HEK293 (cell line): Measurements from ENCODE around the gene GSG1.

Experiments
- CTCF ChIA-PET: fragments of 350-600 bp; formaldehyde crosslinking; extraction: SDS; loops from one replicate; lab custom pipeline; 2021; ENCODE audit warnings: antibody characterized with exemption; lab: Yijun Ruan, JAX
- POLR2A ChIA-PET: fragments of 300-600 bp; formaldehyde crosslinking; extraction: SDS; loops from one replicate; lab custom pipeline; 2020; ENCODE audit warnings: antibody characterized with exemption, inconsistent platforms; lab: Yijun Ruan, JAX
- H3K27ac ChIP-seq: fragments of 200-500 bp; sonication (Bioruptor generic); 2 replicates; pipeline ENCODE4 v1.5.1; 2014; ENCODE audit warnings: low read depth, low read length, control low read depth, inconsistent platforms; ENCODE audit errors: extremely low read depth
- H3K36me3 ChIP-seq, 2 experiments: fragments of 200-500 bp in 1 of 2; sonication (Bioruptor generic) in 1 of 2; 1 replicate in 1 of 2; 2 replicates in 1 of 2; pipeline ENCODE4 v1.5.1; 2014 to 2017; ENCODE audit warnings: inconsistent platforms in 2 of 2, low read length in 2 of 2; ENCODE audit not compliant: control insufficient read depth in 2 of 2, insufficient read depth in 1 of 2
- H3K4me1 ChIP-seq: fragments of 200-500 bp; sonication (Bioruptor generic); 2 replicates; pipeline ENCODE4 v1.5.1; 2014; ENCODE audit warnings: mild to moderate bottlenecking, low read length, inconsistent platforms; ENCODE audit not compliant: control insufficient read depth, insufficient read depth
- H3K4me3 ChIP-seq: 2 replicates; pipeline ENCODE4 v1.5.1; 2011; ENCODE audit warnings: low read depth, mild to moderate bottlenecking, control low read depth, low read length, moderate library complexity
- H3K9me3 ChIP-seq: fragments of 200-500 bp; sonication (Bioruptor generic); 2 replicates; pipeline ENCODE4 v1.5.1; 2014; ENCODE audit warnings: low read depth, low read length, inconsistent platforms; ENCODE audit not compliant: control insufficient read depth, insufficient read depth
- BCL11A ChIP-seq: fragments of 450-650 bp; formaldehyde crosslinking; IDR thresholded peaks from 2 replicates; pipeline ENCODE4 v1.5.1; 2016; ENCODE audit warnings: low read depth, missing biosample characterization, missing genetic modification characterization
- BCL6B ChIP-seq: fragments of 450-650 bp; formaldehyde crosslinking; IDR thresholded peaks from 2 replicates; pipeline ENCODE4 v1.5.1; 2017; ENCODE audit warnings: missing biosample characterization, missing genetic modification characterization
- IKZF3 ChIP-seq: fragments of 450-650 bp; IDR thresholded peaks from 2 replicates; pipeline ENCODE4 v1.5.0; 2018; ENCODE audit warnings: missing biosample characterization, mild to moderate bottlenecking, missing genetic modification characterization, moderate library complexity
- RBAK ChIP-seq: fragments of 450-650 bp; formaldehyde crosslinking; IDR thresholded peaks from 2 replicates; pipeline ENCODE4 v1.5.1; 2016; ENCODE audit warnings: missing biosample characterization, missing genetic modification characterization
- SCRT2 ChIP-seq: fragments of 450-650 bp; formaldehyde crosslinking; IDR thresholded peaks from 2 replicates; pipeline ENCODE4 v1.5.1; 2016; ENCODE audit warnings: missing biosample characterization, missing genetic modification characterization
- SP7 ChIP-seq: fragments of 450-650 bp; formaldehyde crosslinking; IDR thresholded peaks from 2 replicates; pipeline ENCODE4 v1.5.1; 2016; ENCODE audit warnings: missing biosample characterization, missing genetic modification characterization
- YY1 ChIP-seq: fragments of 450-650 bp; formaldehyde crosslinking; IDR thresholded peaks from 2 replicates; pipeline ENCODE4 v1.5.1; 2018; ENCODE audit warnings: missing biosample characterization, missing genetic modification characterization
- ZBTB1 ChIP-seq: fragments of 450-650 bp; formaldehyde crosslinking; IDR thresholded peaks from 2 replicates; pipeline ENCODE4 v1.5.1; 2016; ENCODE audit warnings: missing biosample characterization, missing genetic modification characterization
- ZNF10 ChIP-seq: fragments of 450-650 bp; formaldehyde crosslinking; IDR thresholded peaks from 2 replicates; pipeline ENCODE4 v1.5.1; 2017; ENCODE audit warnings: missing biosample characterization, missing genetic modification characterization
- ZNF121 ChIP-seq: fragments of 450-650 bp; formaldehyde crosslinking; IDR thresholded peaks from 2 replicates; pipeline ENCODE4 v1.5.1; 2016; ENCODE audit warnings: missing biosample characterization, missing genetic modification characterization
- ZNF16 ChIP-seq: fragments of 450-650 bp; formaldehyde crosslinking; IDR thresholded peaks from 2 replicates; pipeline ENCODE4 v1.5.1; 2016; ENCODE audit warnings: low read depth, missing biosample characterization, missing genetic modification characterization
- ZNF175 ChIP-seq: fragments of 450-650 bp; formaldehyde crosslinking; IDR thresholded peaks from 2 replicates; pipeline ENCODE4 v1.5.1; 2016; ENCODE audit warnings: missing biosample characterization, missing genetic modification characterization
- ZNF19 ChIP-seq: fragments of 450-650 bp; formaldehyde crosslinking; IDR thresholded peaks from 2 replicates; pipeline ENCODE4; 2016; ENCODE audit warnings: missing biosample characterization, missing genetic modification characterization, low read depth
- ZNF426 ChIP-seq: fragments of 450-650 bp; formaldehyde crosslinking; IDR thresholded peaks from 2 replicates; pipeline ENCODE4 v1.5.1; 2017; ENCODE audit warnings: missing biosample characterization, missing genetic modification characterization, mild to moderate bottlenecking, inconsistent platforms, moderate library complexity
- ZNF473 ChIP-seq: fragments of 450-650 bp; formaldehyde crosslinking; IDR thresholded peaks from 2 replicates; pipeline ENCODE4 v1.5.1; 2017; ENCODE audit warnings: missing biosample characterization, missing genetic modification characterization
- ZNF549 ChIP-seq: fragments of 450-650 bp; IDR thresholded peaks from 2 replicates; pipeline ENCODE4 v1.5.1; 2018; ENCODE audit warnings: missing biosample characterization, missing genetic modification characterization, mild to moderate bottlenecking, inconsistent platforms, moderate library complexity
- ZNF558 ChIP-seq: fragments of 450-650 bp; formaldehyde crosslinking; IDR thresholded peaks from 2 replicates; pipeline ENCODE4 v1.5.1; 2016; ENCODE audit warnings: missing biosample characterization, missing genetic modification characterization
- ZNF561 ChIP-seq: fragments of 450-650 bp; IDR thresholded peaks from 2 replicates; pipeline ENCODE4 v1.5.1; 2018; ENCODE audit warnings: missing biosample characterization, missing genetic modification characterization, borderline replicate concordance
- ZNF664 ChIP-seq: fragments of 450-650 bp; formaldehyde crosslinking; IDR thresholded peaks from 2 replicates; pipeline ENCODE4 v1.5.1; 2016; ENCODE audit warnings: missing biosample characterization, missing genetic modification characterization
- ZSCAN30 ChIP-seq: fragments of 450-650 bp; IDR thresholded peaks from 2 replicates; pipeline ENCODE4 v1.5.1; 2018; ENCODE audit warnings: missing biosample characterization, mild to moderate bottlenecking, missing genetic modification characterization, moderate library complexity
- TF ChIP-seq, protein P1 (sequence below): fragments of 450-650 bp; formaldehyde crosslinking; IDR thresholded peaks from 2 replicates; pipeline ENCODE4; 2016; ENCODE audit warnings: missing biosample characterization, missing genetic modification characterization
- TF ChIP-seq, protein P2 (sequence below): fragments of 450-650 bp; formaldehyde crosslinking; IDR thresholded peaks from 2 replicates; pipeline ENCODE4 v1.5.1; 2016; ENCODE audit warnings: missing biosample characterization, missing genetic modification characterization
- TF ChIP-seq, protein P3 (sequence below): fragments of 450-650 bp; formaldehyde crosslinking; conservative IDR thresholded peaks from 2 replicates; pipeline ENCODE4 v1.5.1; 2016; ENCODE audit warnings: low read depth, missing biosample characterization, missing genetic modification characterization
- TF ChIP-seq, protein P4 (sequence below): fragments of 450-650 bp; IDR thresholded peaks from 2 replicates; pipeline ENCODE4 v1.5.1; 2018; ENCODE audit warnings: missing biosample characterization, missing genetic modification characterization
- TF ChIP-seq, protein P5 (sequence below): fragments of 450-650 bp; IDR thresholded peaks from 2 replicates; pipeline ENCODE4 v1.5.1; 2018; ENCODE audit warnings: missing biosample characterization, mild to moderate bottlenecking, missing genetic modification characterization

The GSG1 gene

DNA sequence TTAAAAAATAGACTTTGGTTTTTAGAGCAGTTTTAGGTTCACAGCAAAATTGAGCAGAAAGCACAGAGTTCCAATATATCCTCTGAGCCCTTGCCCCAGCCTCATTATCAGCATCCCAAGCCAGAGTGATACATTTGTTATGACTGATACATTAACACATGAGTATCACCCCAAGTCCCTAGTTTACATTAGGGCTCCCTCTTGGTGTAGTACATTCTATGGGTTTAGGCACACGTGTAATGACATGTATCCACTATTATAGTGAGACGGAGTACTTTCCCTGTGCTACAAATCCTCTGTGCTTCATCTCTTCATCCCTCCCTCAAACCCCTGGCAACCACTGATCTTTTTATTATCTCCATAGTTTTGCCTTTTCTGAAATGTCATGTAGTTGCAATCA lies 22.5 kb upstream of the GSG1 start:
- H3K9me3 ChIP-seq: no peaks in the 10 kb centered on the region; the same call in 1 of the 2 replicates
- no peak overlapping the region for H3K4me3 ChIP-seq
- no peak overlapping the region for H3K27ac ChIP-seq
- H3K36me3 ChIP-seq: no peaks in the 10 kb centered on the region
- TF ChIP-seq RBAK (tag by site-specific recombination) (no peak), ZNF473 (tag by site-specific recombination) (no peak), ZNF426 (tag by site-specific recombination) (no peak), BCL6B (no peak), ZNF16 (tag by site-specific recombination) (no peak), ZNF664 (no peak), ZNF558 (no peak), ZNF561 (tag by site-specific recombination) (no peak), ZNF10 (tag by site-specific recombination) (no peak), ZNF549 (tag by site-specific recombination) (no peak), BCL11A (tag by site-specific recombination) (no peak), ZNF175 (tag by site-specific recombination) (no peak), ZBTB1 (tag by site-specific recombination) (no peak), SP7 (no peak), ZNF19 (tag by site-specific recombination) (no peak), SCRT2 (no peak), IKZF3 (no peak)
- TF ChIP-seq, protein P1, sequence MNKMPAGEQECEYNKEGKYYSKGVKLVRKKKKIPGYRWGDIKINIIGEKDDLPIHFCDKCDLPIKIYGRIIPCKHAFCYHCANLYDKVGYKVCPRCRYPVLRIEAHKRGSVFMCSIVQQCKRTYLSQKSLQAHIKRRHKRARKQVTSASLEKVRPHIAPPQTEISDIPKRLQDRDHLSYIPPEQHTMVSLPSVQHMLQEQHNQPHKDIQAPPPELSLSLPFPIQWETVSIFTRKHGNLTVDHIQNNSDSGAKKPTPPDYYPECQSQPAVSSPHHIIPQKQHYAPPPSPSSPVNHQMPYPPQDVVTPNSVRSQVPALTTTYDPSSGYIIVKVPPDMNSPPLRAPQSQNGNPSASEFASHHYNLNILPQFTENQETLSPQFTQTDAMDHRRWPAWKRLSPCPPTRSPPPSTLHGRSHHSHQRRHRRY (tag by site-specific recombination): no peak
- H3K4me1 ChIP-seq: no peaks in the 10 kb centered on the region
- ChIA-PET CTCF (no interaction called here), POLR2A (no interaction called here)

- H3K4me3 ChIP-seq: no peak overlapping the region
- H3K9me3 ChIP-seq: no peaks in the 10 kb centered on the region; the same call in 1 of the 2 replicates
- H3K36me3 ChIP-seq: no peaks in the 10 kb centered on the region
- H3K27ac ChIP-seq: no peak overlapping the region
- H3K4me1 ChIP-seq: no peaks in the 10 kb centered on the region
- ChIA-PET CTCF (no interaction called here), POLR2A (no interaction called here)
- TF ChIP-seq ZSCAN30 (tag by site-specific recombination) (no peak), YY1 (tag by site-specific recombination) (no peak), ZNF121 (tag by site-specific recombination) (no peak)
- TF ChIP-seq, protein P2, sequence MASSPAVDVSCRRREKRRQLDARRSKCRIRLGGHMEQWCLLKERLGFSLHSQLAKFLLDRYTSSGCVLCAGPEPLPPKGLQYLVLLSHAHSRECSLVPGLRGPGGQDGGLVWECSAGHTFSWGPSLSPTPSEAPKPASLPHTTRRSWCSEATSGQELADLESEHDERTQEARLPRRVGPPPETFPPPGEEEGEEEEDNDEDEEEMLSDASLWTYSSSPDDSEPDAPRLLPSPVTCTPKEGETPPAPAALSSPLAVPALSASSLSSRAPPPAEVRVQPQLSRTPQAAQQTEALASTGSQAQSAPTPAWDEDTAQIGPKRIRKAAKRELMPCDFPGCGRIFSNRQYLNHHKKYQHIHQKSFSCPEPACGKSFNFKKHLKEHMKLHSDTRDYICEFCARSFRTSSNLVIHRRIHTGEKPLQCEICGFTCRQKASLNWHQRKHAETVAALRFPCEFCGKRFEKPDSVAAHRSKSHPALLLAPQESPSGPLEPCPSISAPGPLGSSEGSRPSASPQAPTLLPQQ (tag by site-specific recombination): no peak
- TF ChIP-seq, protein P3, sequence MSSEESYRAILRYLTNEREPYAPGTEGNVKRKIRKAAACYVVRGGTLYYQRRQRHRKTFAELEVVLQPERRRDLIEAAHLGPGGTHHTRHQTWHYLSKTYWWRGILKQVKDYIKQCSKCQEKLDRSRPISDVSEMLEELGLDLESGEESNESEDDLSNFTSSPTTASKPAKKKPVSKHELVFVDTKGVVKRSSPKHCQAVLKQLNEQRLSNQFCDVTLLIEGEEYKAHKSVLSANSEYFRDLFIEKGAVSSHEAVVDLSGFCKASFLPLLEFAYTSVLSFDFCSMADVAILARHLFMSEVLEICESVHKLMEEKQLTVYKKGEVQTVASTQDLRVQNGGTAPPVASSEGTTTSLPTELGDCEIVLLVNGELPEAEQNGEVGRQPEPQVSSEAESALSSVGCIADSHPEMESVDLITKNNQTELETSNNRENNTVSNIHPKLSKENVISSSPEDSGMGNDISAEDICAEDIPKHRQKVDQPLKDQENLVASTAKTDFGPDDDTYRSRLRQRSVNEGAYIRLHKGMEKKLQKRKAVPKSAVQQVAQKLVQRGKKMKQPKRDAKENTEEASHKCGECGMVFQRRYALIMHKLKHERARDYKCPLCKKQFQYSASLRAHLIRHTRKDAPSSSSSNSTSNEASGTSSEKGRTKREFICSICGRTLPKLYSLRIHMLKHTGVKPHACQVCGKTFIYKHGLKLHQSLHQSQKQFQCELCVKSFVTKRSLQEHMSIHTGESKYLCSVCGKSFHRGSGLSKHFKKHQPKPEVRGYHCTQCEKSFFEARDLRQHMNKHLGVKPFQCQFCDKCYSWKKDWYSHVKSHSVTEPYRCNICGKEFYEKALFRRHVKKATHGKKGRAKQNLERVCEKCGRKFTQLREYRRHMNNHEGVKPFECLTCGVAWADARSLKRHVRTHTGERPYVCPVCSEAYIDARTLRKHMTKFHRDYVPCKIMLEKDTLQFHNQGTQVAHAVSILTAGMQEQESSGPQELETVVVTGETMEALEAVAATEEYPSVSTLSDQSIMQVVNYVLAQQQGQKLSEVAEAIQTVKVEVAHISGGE (tag by site-specific recombination): no peak
- TF ChIP-seq, protein P4, sequence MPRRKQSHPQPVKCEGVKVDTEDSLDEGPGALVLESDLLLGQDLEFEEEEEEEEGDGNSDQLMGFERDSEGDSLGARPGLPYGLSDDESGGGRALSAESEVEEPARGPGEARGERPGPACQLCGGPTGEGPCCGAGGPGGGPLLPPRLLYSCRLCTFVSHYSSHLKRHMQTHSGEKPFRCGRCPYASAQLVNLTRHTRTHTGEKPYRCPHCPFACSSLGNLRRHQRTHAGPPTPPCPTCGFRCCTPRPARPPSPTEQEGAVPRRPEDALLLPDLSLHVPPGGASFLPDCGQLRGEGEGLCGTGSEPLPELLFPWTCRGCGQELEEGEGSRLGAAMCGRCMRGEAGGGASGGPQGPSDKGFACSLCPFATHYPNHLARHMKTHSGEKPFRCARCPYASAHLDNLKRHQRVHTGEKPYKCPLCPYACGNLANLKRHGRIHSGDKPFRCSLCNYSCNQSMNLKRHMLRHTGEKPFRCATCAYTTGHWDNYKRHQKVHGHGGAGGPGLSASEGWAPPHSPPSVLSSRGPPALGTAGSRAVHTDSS: peak; percentile 47; the same call in 1 of the 2 replicates
- TF ChIP-seq, protein P5, sequence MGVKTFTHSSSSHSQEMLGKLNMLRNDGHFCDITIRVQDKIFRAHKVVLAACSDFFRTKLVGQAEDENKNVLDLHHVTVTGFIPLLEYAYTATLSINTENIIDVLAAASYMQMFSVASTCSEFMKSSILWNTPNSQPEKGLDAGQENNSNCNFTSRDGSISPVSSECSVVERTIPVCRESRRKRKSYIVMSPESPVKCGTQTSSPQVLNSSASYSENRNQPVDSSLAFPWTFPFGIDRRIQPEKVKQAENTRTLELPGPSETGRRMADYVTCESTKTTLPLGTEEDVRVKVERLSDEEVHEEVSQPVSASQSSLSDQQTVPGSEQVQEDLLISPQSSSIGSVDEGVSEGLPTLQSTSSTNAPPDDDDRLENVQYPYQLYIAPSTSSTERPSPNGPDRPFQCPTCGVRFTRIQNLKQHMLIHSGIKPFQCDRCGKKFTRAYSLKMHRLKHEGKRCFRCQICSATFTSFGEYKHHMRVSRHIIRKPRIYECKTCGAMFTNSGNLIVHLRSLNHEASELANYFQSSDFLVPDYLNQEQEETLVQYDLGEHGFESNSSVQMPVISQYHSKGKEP (tag by site-specific recombination): no peak
Measured at GRCh38 chr12:13124656-13125505, 21.4 kb upstream of the GSG1 start.
